Thyroid gland (tissue), 4 donors: ENCODE measurements around the gene FAM20C. TPM values are rescaled to one million over a fixed set of nuclear protein-coding genes. Genes with fewer than 3 reads are reported as not detected.

Experiments used
- DNase-seq, 2 donors: peaks; one replicate each; pipeline ENCODE4 v3.0.0-alpha.2; 2019
- H3K27ac ChIP-seq, 3 donors: fragments of 200-600 bp; sonication (generic); 1 replicate in 2 of 3; 2 replicates in 1 of 3; pipeline ENCODE4 v1.5.1; 2016 to 2019; ENCODE audit warnings: mild to moderate bottlenecking in 1 of 3, moderate library complexity in 1 of 3
- H3K27me3 ChIP-seq: fragments of 200-600 bp; sonication (generic); one replicate; pipeline ENCODE4 v1.5.1; 2019
- H3K36me3 ChIP-seq, 2 donors: fragments of 200-600 bp; sonication (generic); one replicate each; pipeline ENCODE4 v1.5.1; 2016 to 2019
- H3K4me1 ChIP-seq, 2 donors: fragments of 200-600 bp; sonication (generic); one replicate each; pipeline ENCODE4 v1.5.1; 2017 to 2019
- H3K4me3 ChIP-seq, 3 donors: fragments of 200-600 bp; sonication (generic); replicated peaks in 1 of 3; 1 replicate in 2 of 3; 2 replicates in 1 of 3; pipeline ENCODE4 v1.5.1; 2016; ENCODE audit warnings: mild to moderate bottlenecking in 1 of 3
- H3K9me3 ChIP-seq: fragments of 200-600 bp; sonication (generic); one replicate; pipeline ENCODE4 v1.5.1; 2017
- POLR2A ChIP-seq, 2 donors: fragments of 450-650 bp; IDR thresholded peaks; one replicate each; pipeline ENCODE4 v1.6.1; 2017; ENCODE audit warnings: antibody characterized with exemption in 2 of 2, mild to moderate bottlenecking in 2 of 2, moderate library complexity in 1 of 2
- WGBS, 2 donors: methylation state at CpG; one replicate each; pipeline ENCODE4 v1.1.5; 2017; 5-methylcytosine and 5-hydroxymethylcytosine counted together
- intact Hi-C: fragments of 100-400 bp; cut with DNase I; formaldehyde crosslinking; loops from one replicate; pipeline ENCODE4 v1.15.1; 2023
- total RNA-seq, 4 donors: library from RNA; depleted of rRNA; stranded (reverse); fragments of >200 nt; gene quantifications; one replicate each; pipeline ENCODE4 v1.2.3, GENCODE V29; 2016
- TF ChIP-seq, protein P1 (sequence below), 6 experiments: fragments of 200-600 bp in 3 of 6; fragments of 450-650 bp in 3 of 6; sonication (generic) in 3 of 6; IDR thresholded peaks; one replicate each; pipeline ENCODE4 v1.5.1; 2016 to 2019; ENCODE audit warnings: antibody characterized with exemption in 6 of 6, mild to moderate bottlenecking in 2 of 6, inconsistent platforms in 1 of 6, moderate library complexity in 1 of 6

FAM20C gene
- total RNA-seq, 4 donors from 2014 or later, result 14.0 to 41.8 (median 23.3) TPM

DNA sequence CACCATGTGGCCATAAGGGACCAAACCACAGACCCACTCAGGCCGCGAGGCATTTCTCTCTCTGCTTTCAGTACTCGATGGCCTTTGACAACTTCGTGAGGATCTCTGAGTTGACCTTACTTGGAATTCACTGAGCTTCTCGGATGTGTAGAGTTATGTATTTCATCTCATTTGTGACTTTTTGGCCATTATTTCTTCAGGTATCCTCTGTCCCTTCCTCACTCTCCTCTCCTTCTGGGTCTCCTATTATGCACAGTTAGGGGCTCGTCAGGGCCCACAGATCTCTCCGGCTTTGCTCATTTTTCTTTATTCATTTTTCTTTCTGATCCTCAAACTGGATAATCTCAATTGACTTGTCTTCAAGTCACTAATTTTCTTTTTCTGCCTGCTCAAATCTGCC lies 81.0 kb downstream of the FAM20C start:
- H3K4me1 ChIP-seq, result no peaks in the 10 kb centered on the region
- no peak overlapping the region for H3K27ac ChIP-seq
- intact Hi-C loops, result no loop called here
- 90 to 95% methylated on average over 7 of the region's 7 CpGs for WGBS, 2 donors
- H3K36me3 ChIP-seq, result no peaks in the 10 kb centered on the region
- H3K4me3 ChIP-seq, result no peak overlapping the region
- H3K9me3 ChIP-seq, result no peaks in the 10 kb centered on the region
- DNase-seq, result no peak
- TF ChIP-seq POLR2A (IDR thresholded peaks at IDR 0.05), result no peak
- TF ChIP-seq, protein P1, sequence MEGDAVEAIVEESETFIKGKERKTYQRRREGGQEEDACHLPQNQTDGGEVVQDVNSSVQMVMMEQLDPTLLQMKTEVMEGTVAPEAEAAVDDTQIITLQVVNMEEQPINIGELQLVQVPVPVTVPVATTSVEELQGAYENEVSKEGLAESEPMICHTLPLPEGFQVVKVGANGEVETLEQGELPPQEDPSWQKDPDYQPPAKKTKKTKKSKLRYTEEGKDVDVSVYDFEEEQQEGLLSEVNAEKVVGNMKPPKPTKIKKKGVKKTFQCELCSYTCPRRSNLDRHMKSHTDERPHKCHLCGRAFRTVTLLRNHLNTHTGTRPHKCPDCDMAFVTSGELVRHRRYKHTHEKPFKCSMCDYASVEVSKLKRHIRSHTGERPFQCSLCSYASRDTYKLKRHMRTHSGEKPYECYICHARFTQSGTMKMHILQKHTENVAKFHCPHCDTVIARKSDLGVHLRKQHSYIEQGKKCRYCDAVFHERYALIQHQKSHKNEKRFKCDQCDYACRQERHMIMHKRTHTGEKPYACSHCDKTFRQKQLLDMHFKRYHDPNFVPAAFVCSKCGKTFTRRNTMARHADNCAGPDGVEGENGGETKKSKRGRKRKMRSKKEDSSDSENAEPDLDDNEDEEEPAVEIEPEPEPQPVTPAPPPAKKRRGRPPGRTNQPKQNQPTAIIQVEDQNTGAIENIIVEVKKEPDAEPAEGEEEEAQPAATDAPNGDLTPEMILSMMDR (IDR thresholded peaks at IDR 0.05), result no peak
- H3K27me3 ChIP-seq, result no peaks in the 10 kb centered on the region

DNA sequence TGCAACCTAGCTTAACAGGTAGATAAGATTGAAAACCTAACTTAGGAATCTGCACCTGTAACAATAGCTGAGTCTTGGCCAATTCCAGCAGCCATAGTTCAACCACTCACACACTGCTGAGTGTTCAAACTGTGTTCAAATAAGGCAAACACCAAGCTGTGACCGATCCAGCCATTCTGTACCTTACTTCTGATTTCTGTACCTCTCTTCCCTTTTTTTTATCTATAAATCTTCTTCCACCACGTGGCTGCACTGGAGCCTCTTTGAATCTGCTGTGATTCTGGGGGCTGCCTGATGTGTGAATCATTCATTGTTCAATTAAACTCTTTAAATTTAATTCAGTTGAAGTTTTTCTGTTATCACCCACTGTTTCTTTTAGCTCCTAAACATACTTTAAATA lies 81.9 kb downstream of the FAM20C start:
- no peak overlapping the region for H3K4me3 ChIP-seq
- intact Hi-C loops, result no loop called here
- TF ChIP-seq, protein P1 (IDR thresholded peaks at IDR 0.05), result no peak
- TF ChIP-seq POLR2A (IDR thresholded peaks at IDR 0.05), result no peak
- WGBS, 2 donors, result 43 to 50% methylated on average over 2 of the region's 2 CpGs
- H3K4me1 ChIP-seq, result no peaks in the 10 kb centered on the region
- no peak for DNase-seq
- H3K36me3 ChIP-seq, result no peaks in the 10 kb centered on the region
- no peaks in the 10 kb centered on the region for H3K27me3 ChIP-seq
- H3K27ac ChIP-seq, result no peak overlapping the region
- H3K9me3 ChIP-seq, result no peaks in the 10 kb centered on the region

DNA sequence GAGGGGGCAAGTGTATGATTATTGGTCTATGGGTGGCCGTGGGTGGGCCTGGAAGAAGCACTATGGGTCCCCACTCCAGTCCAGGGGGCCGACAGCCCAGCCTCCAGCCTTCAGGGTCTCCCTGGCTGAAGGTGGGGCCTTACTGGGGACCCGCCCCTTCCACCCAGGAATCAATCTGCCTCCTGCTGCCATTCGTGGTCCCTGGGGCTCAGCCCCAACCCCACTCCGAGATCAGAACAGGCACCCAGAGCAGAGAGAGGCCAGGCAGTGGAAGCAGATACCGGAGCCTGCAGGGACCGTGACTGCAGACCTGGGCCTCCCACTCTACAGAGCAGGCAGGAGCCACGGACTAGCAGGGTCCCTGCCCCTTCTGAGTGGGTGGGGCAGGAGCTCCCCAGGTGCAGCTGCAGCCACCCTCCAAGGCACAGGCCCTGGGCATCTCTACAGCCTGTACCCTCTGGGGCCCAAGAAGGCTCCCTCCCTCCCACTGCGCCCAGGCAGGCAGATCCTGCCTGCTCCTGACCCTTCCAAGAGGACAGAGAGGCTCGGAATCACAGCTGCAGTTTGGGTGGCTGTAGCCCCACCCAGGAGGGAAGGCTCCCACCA lies 84.0 kb downstream of the FAM20C start:
- WGBS, 2 donors, result 70 to 75% methylated on average over 4 to 6 of the region's 10 CpGs
- no peak for DNase-seq
- H3K4me1 ChIP-seq, result no peaks in the 10 kb centered on the region
- H3K36me3 ChIP-seq, result no peaks in the 10 kb centered on the region
- no peak overlapping the region for H3K4me3 ChIP-seq
- TF ChIP-seq POLR2A (IDR thresholded peaks at IDR 0.05), result no peak
- TF ChIP-seq, protein P1 (IDR thresholded peaks at IDR 0.05), result no peak
- intact Hi-C loops, result no loop called here
- H3K27ac ChIP-seq, result no peak overlapping the region
- no peaks in the 10 kb centered on the region for H3K27me3 ChIP-seq
- H3K9me3 ChIP-seq, result no peaks in the 10 kb centered on the region

DNA sequence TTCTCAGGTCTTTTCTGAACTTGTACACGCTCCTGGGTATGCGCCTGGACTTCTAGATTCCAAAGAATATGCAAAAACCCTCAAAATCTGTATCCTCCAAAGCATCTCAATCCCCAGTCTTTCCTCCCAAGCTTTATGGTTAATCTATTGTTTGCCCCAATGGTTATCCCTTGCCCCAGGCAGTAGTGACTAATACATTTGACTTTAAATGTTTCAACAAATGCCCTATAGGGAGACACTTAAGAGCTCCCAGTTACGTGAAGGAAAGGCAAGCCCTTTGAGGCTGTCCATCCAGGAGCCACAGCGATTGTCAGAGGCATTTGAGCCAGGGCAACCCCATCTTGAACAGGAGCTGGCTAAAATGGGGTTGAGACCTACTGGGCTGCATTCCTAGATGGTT lies 84.9 kb downstream of the FAM20C start:
- H3K36me3 ChIP-seq, result no peaks in the 10 kb centered on the region
- H3K4me3 ChIP-seq, result no peak overlapping the region
- no peak for DNase-seq
- TF ChIP-seq POLR2A (IDR thresholded peaks at IDR 0.05), result no peak
- TF ChIP-seq, protein P1 (IDR thresholded peaks at IDR 0.05), result no peak
- H3K9me3 ChIP-seq, result no peaks in the 10 kb centered on the region
- WGBS, 2 donors, result 86 to 91% methylated on average over 4 of the region's 4 CpGs
- no peaks in the 10 kb centered on the region for H3K4me1 ChIP-seq
- no peaks in the 10 kb centered on the region for H3K27me3 ChIP-seq
- H3K27ac ChIP-seq, result no peak overlapping the region
- intact Hi-C loops, result no loop called here

DNA sequence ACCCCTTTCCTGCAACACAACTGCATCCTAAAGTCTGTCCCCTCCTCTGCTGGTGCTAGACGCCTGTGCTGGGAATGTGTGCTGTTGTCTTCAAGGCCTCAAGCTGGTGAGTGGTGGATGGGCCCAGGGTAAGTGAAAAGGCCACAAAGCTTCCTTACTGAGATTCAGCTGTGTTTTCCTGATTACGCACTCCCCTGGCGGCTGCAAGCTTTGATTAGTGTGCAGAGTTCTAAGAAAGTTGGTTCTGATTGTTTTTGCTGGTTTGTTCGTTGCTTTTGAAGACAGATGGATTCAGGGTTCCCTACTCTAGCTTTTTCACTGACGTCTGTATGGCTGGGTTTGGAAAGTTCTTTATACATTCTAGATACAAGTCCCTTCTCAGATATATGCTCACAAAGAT lies 85.7 kb downstream of the FAM20C start:
- H3K4me3 ChIP-seq, result no peak overlapping the region
- DNase-seq, result no peak
- WGBS, 2 donors, result 85 to 89% methylated on average over 5 of the region's 5 CpGs

More for the DNA sequence above, 85.7 kb downstream of the FAM20C start:
- Histone ChIP-seq H3K27me3 (no peaks in the 10 kb centered on the region), H3K27ac (no peak overlapping the region), H3K4me1 (no peaks in the 10 kb centered on the region), H3K9me3 (no peaks in the 10 kb centered on the region), H3K36me3 (no peaks in the 10 kb centered on the region)
- no peak for TF ChIP-seq POLR2A (IDR thresholded peaks at IDR 0.05)
- TF ChIP-seq, protein P1 (IDR thresholded peaks at IDR 0.05), result no peak
- intact Hi-C loops, result no loop called here
